Activated CD8-positive, alpha-beta T cell treated with anti-CD3 and anti-CD28 coated beads, Interleukin-2, amount 10 ng/mL, durations not matched to agents 7 days and 5 days (primary cell): ENCODE data around the gene SMDT1. TPM values are rescaled to one million over a fixed set of nuclear protein-coding genes. Genes with fewer than 3 reads are reported as not detected.
A peak's percentile ranks its signal among the peaks of the same experiment; 100 is the strongest.

Source experiments
- ATAC-seq: fragments of 150-1000 bp; cut with Tn5 transposase; one replicate; pipeline ENCODE4 v1.10.0; 2021; ENCODE audit warnings: moderate library complexity
- CTCF ChIA-PET: fragments of 350-600 bp; sonication (Branson Sonifier 250); formaldehyde crosslinking; loops from one replicate; lab custom pipeline; 2021; ENCODE audit warnings: antibody characterized with exemption; lab: Charles Lee
- POLR2A ChIA-PET: fragments of 350-600 bp; sonication (Branson Sonifier 250); formaldehyde crosslinking; loops from one replicate; lab custom pipeline; 2021; ENCODE audit warnings: antibody characterized with exemption; lab: Charles Lee
- DNase-seq: peaks from one replicate; pipeline ENCODE4 v3.0.0-alpha.2; 2020
- H3K27ac Mint-ChIP-seq: one replicate; pipeline ENCODE4 v1.8.0; 2021; ENCODE audit warnings: mild to moderate bottlenecking, mixed read lengths
- H3K27me3 Mint-ChIP-seq: one replicate; pipeline ENCODE4 v1.8.0; 2021; ENCODE audit warnings: low read depth, mixed read lengths
- H3K36me3 Mint-ChIP-seq: one replicate; pipeline ENCODE4 v1.8.0; 2021; ENCODE audit warnings: low read depth, mixed read lengths
- H3K4me1 Mint-ChIP-seq: one replicate; pipeline ENCODE4 v1.8.0; 2021; ENCODE audit warnings: low read depth, mixed read lengths
- H3K4me3 Mint-ChIP-seq: one replicate; pipeline ENCODE4 v1.8.0; 2021; ENCODE audit warnings: mild to moderate bottlenecking, mixed read lengths
- H3K9me3 Mint-ChIP-seq: one replicate; pipeline ENCODE4 v1.8.0; 2022; ENCODE audit warnings: mixed read lengths; ENCODE audit not compliant: insufficient read depth
- total RNA-seq, 2 experiments: library from RNA; stranded (reverse); gene quantifications; one replicate each; pipeline ENCODE4 v1.2.3, GENCODE V29; 2021

The SMDT1 gene
- total RNA-seq, 2 experiments from 2014 or later, result 77.2 to 78.2 TPM

GRCh38 chr22:42062506-42063170, 16.9 kb upstream of the SMDT1 start:
- DNase-seq, result no peak
- H3K4me1 Mint-ChIP-seq, result no peaks in the 10 kb centered on the region
- H3K27me3 Mint-ChIP-seq, result no peaks in the 10 kb centered on the region
- H3K9me3 Mint-ChIP-seq, result peaks cover 5% of the 10 kb centered on the region
- no peak for ATAC-seq
- no peak overlapping the region for H3K27ac Mint-ChIP-seq
- H3K4me3 Mint-ChIP-seq, result no peak overlapping the region
- ChIA-PET POLR2A (no interaction called here), CTCF (no interaction called here)
- H3K36me3 Mint-ChIP-seq, result peaks cover 64% of the 10 kb centered on the region

GRCh38 chr22:42064629-42065028, 14.9 kb upstream of the SMDT1 start:
- Mint-ChIP-seq H3K4me1 (peaks cover 4% of the 10 kb centered on the region), H3K36me3 (peaks cover 53% of the 10 kb centered on the region), H3K27me3 (no peaks in the 10 kb centered on the region), H3K4me3 (no peak overlapping the region), H3K27ac (no peak overlapping the region), H3K9me3 (no peaks in the 10 kb centered on the region)
- no peak for DNase-seq
- ChIA-PET POLR2A (interaction anchor here (1.4 kb wide), 1 partner anchor 14 kb away, joined by 7 read pairs; no protein-coding TSS in a partner anchor), CTCF (no interaction called here)
- ATAC-seq, result no peak

GRCh38 chr22:42065438-42066125, 13.9 kb upstream of the SMDT1 start:
- POLR2A ChIA-PET, result interaction anchor here (1.4 kb wide), 1 partner anchor 13 kb away, joined by 7 read pairs; no protein-coding TSS in a partner anchor
- H3K27ac Mint-ChIP-seq, result no peak overlapping the region

GRCh38 chr22:42066126-42066761, 13.3 kb upstream of the SMDT1 start:
- Mint-ChIP-seq H3K4me3 (no peak overlapping the region), H3K36me3 (peaks cover 37% of the 10 kb centered on the region), H3K4me1 (peaks cover 18% of the 10 kb centered on the region), H3K27ac (no peak overlapping the region), H3K9me3 (no peaks in the 10 kb centered on the region), H3K27me3 (no peaks in the 10 kb centered on the region)
- CTCF ChIA-PET, result interaction anchor here (0.6 kb wide), 1 partner anchor 11 kb away, joined by 3 read pairs; no protein-coding TSS in a partner anchor
- POLR2A ChIA-PET, result interaction anchor here (1.4 kb wide), 1 partner anchor 12 kb away, joined by 7 read pairs; no protein-coding TSS in a partner anchor
- no peak for ATAC-seq
- no peak for DNase-seq

More at GRCh38 chr22:42065438-42066125, 13.9 kb upstream of the SMDT1 start:
- Mint-ChIP-seq H3K27me3 (no peaks in the 10 kb centered on the region), H3K36me3 (peaks cover 44% of the 10 kb centered on the region), H3K4me1 (peaks cover 11% of the 10 kb centered on the region), H3K4me3 (no peak overlapping the region), H3K9me3 (no peaks in the 10 kb centered on the region)
- CTCF ChIA-PET, result no interaction called here
- DNase-seq, result no peak
- no peak for ATAC-seq

GRCh38 chr22:42066937-42067336, 12.6 kb upstream of the SMDT1 start:
- POLR2A ChIA-PET, result interaction anchor here (0.6 kb wide), 1 partner anchor 24 kb away, joined by 4 read pairs; the partner anchor contains the start of gene NDUFA6

GRCh38 chr22:42067671-42068251, 11.7 kb upstream of the SMDT1 start:
- Mint-ChIP-seq H3K36me3 (peaks cover 32% of the 10 kb centered on the region), H3K9me3 (no peaks in the 10 kb centered on the region), H3K27me3 (no peaks in the 10 kb centered on the region), H3K4me3 (no peak overlapping the region), H3K27ac (no peak overlapping the region), H3K4me1 (peaks cover 29% of the 10 kb centered on the region)
- no peak for DNase-seq
- no peak for ATAC-seq
- ChIA-PET POLR2A (no interaction called here), CTCF (no interaction called here)

More at GRCh38 chr22:42066937-42067336, 12.6 kb upstream of the SMDT1 start:
- no peak for ATAC-seq
- Mint-ChIP-seq H3K4me1 (peaks cover 25% of the 10 kb centered on the region), H3K4me3 (no peak overlapping the region), H3K9me3 (no peaks in the 10 kb centered on the region), H3K36me3 (peaks cover 37% of the 10 kb centered on the region), H3K27me3 (no peaks in the 10 kb centered on the region), H3K27ac (no peak overlapping the region)
- CTCF ChIA-PET, result interaction anchor here (0.6 kb wide), 1 partner anchor 10 kb away, joined by 3 read pairs; no protein-coding TSS in a partner anchor
- no peak for DNase-seq

- H3K27ac Mint-ChIP-seq, result no peak overlapping the region
- peaks cover 27% of the 10 kb centered on the region for H3K36me3 Mint-ChIP-seq
- DNase-seq (no peak), ATAC-seq (no peak)
- no peak overlapping the region for H3K4me3 Mint-ChIP-seq
- no peaks in the 10 kb centered on the region for H3K27me3 Mint-ChIP-seq
- ChIA-PET CTCF (interaction anchor here (1.0 kb wide), 1 partner anchor 23 kb away, joined by 3 read pairs; no protein-coding TSS in a partner anchor), POLR2A (interaction anchor here (3.3 kb wide), 1 partner anchor 11 kb away, joined by 26 read pairs; the partner anchor contains the start of gene SMDT1)
- H3K4me1 Mint-ChIP-seq, result peaks cover 33% of the 10 kb centered on the region
- no peaks in the 10 kb centered on the region for H3K9me3 Mint-ChIP-seq
These were observed 11.2 kb upstream of the SMDT1 start for GRCh38 chr22:42068291-42068690.

- H3K36me3 Mint-ChIP-seq, result peaks cover 25% of the 10 kb centered on the region
- H3K9me3 Mint-ChIP-seq, result no peaks in the 10 kb centered on the region
- DNase-seq (peak; percentile 36), ATAC-seq (no peak)
- POLR2A ChIA-PET, result interaction anchor here (1.0 to 3.3 kb wide), 5 partner anchors 10 to 127 kb away, joined by 3 to 26 read pairs (median 5); partner anchors contain the start of genes NDUFA6, SMDT1 and WBP2NL
- H3K27me3 Mint-ChIP-seq, result no peaks in the 10 kb centered on the region
- H3K27ac Mint-ChIP-seq, result peak overlapping the region; percentile 93
- H3K4me1 Mint-ChIP-seq, result peaks cover 37% of the 10 kb centered on the region
- H3K4me3 Mint-ChIP-seq, result peak overlapping the region; percentile 86
- CTCF ChIA-PET, result interaction anchor here (0.5 to 1.9 kb wide), 7 partner anchors 10 to 387 kb away, joined by 3 to 9 read pairs (median 3); partner anchors contain the start of genes NDUFA6 and WBP2NL
These were observed 9.5 kb upstream of the SMDT1 start for GRCh38 chr22:42069801-42070516.

- peak within 1 kb of the TSS; percentile 86 for H3K4me3 Mint-ChIP-seq
- POLR2A ChIA-PET, result interaction anchor here (0.9 to 3.3 kb wide), 7 partner anchors 9 to 289 kb away, joined by 3 to 26 read pairs (median 4); partner anchors contain the start of genes NDUFA6, SMDT1 and WBP2NL
- H3K9me3 Mint-ChIP-seq, result no peaks in the 10 kb centered on the region
- ATAC-seq (peak; percentile 99), DNase-seq (peak; percentile 97)
- CTCF ChIA-PET, result interaction anchor here (0.5 to 1.9 kb wide), 8 partner anchors 9 to 386 kb away, joined by 3 to 9 read pairs (median 5); partner anchors contain the start of genes NDUFA6, SMDT1 and WBP2NL
- peaks cover 39% of the 10 kb centered on the region for H3K4me1 Mint-ChIP-seq
- no peaks in the 10 kb centered on the region for H3K27me3 Mint-ChIP-seq
- peaks cover 17% of the 10 kb centered on the region for H3K36me3 Mint-ChIP-seq
- H3K27ac Mint-ChIP-seq, result peak within 1 kb of the TSS; percentile 93
These were observed 8.7 kb upstream of the SMDT1 start, which contains the start of gene NAGA for GRCh38 chr22:42070517-42071422. Gene NAGA (minus strand): TSS chr22:42070812. CDS start chr22:42070297, 515 bp downstream.
